Upper lobe of left lung (tissue), 4 donors: Measurements from ENCODE around the gene TNNT2.

Source experiments
- CTCF ChIP-seq, 6 experiments: fragments of 450-650 bp in 4 of 6; fragments of 200-600 bp in 2 of 6; sonication (generic) in 2 of 6; IDR thresholded peaks; one replicate each; pipeline ENCODE4 v1.5.1; 2016 to 2019; ENCODE audit warnings: antibody characterized with exemption in 6 of 6
- POLR2AphosphoS5 ChIP-seq, 2 donors: sonication (generic); formaldehyde crosslinking; IDR thresholded peaks; one replicate each; pipeline ENCODE4 v1.5.1; 2017; ENCODE audit warnings: antibody characterized with exemption in 2 of 2

GRCh38 chr1:201327687-201328240 lies 49.7 kb downstream of the TNNT2 start:
- TF ChIP-seq CTCF (IDR thresholded peaks at IDR 0.05) (no peak), POLR2AphosphoS5 (IDR thresholded peaks at IDR 0.05) (no peak)
